CD4-positive, alpha-beta T cell (primary cell): ENCODE results near the gene FIGLA. TPM values are rescaled to one million over a fixed set of nuclear protein-coding genes. Genes with fewer than 3 reads are reported as not detected.
"Not testable (repeated sequence)": the region's sequence is repeated elsewhere in the genome, so short reads cannot be mapped to it uniquely, and the experiment has no call there.

Source experiments
- ATAC-seq: fragments of 200-7000 bp; cut with Tn5 transposase; one replicate; pipeline ENCODE4 v1.10.0; 2022; ENCODE audit warnings: mild to moderate bottlenecking; ENCODE audit not compliant: poor library complexity
- CTCF ChIA-PET: fragments of 350-600 bp; sonication (Branson Sonifier 250); formaldehyde crosslinking; loops from one replicate; lab custom pipeline; 2021; ENCODE audit warnings: antibody characterized with exemption, inconsistent platforms; lab: Charles Lee
- POLR2A ChIA-PET: fragments of 350-600 bp; sonication (Branson Sonifier 250); formaldehyde crosslinking; loops from one replicate; lab custom pipeline; 2021; ENCODE audit warnings: antibody characterized with exemption, inconsistent platforms; lab: Charles Lee
- DNase-seq, 14 experiments: peaks; one replicate each; pipeline ENCODE4 v3.0.0-alpha.2; 2013 to 2020; ENCODE audit warnings: mixed read lengths in 2 of 14
- H3K27ac ChIP-seq, 2 donors: one replicate each; pipeline versions ENCODE4 v1.5.1 to v1.7.0; 2013; ENCODE audit warnings: low read length in 2 of 2, low read depth in 1 of 2, mild to moderate bottlenecking in 1 of 2
- H3K27me3 ChIP-seq, 2 experiments: 1 replicate in 1 of 2; 2 replicates in 1 of 2; pipeline versions ENCODE4 v1.6.1 to v1.7.0; 2013; ENCODE audit warnings: low read length in 2 of 2, control low read depth in 1 of 2, mild to moderate bottlenecking in 1 of 2, moderate library complexity in 1 of 2; ENCODE audit not compliant: insufficient read depth in 2 of 2, control insufficient read depth in 1 of 2
- H3K36me3 ChIP-seq: one replicate; pipeline ENCODE4 v1.6.1; 2013; ENCODE audit warnings: low read length, control low read depth; ENCODE audit not compliant: insufficient read depth
- H3K4me1 ChIP-seq: one replicate; pipeline ENCODE4 v1.6.1; 2013; ENCODE audit warnings: low read length, control low read depth; ENCODE audit not compliant: insufficient read depth
- H3K4me3 ChIP-seq: one replicate; pipeline ENCODE4 v1.5.1; 2013; ENCODE audit warnings: mild to moderate bottlenecking, low read length, moderate library complexity
- H3K9me3 ChIP-seq, 2 experiments: 1 replicate in 1 of 2; 2 replicates in 1 of 2; pipeline versions ENCODE4 v1.6.1 to v1.7.0; 2013; ENCODE audit warnings: low read length in 2 of 2, mild to moderate bottlenecking in 2 of 2, control low read depth in 1 of 2, moderate library complexity in 1 of 2; ENCODE audit not compliant: control insufficient read depth in 1 of 2, insufficient read depth in 1 of 2
- H3K27ac Mint-ChIP-seq: one replicate; pipeline ENCODE4 v1.8.0; 2020; ENCODE audit warnings: mixed read lengths
- H3K27me3 Mint-ChIP-seq: one replicate; pipeline ENCODE4 v1.8.0; 2021; ENCODE audit warnings: mixed read lengths
- H3K36me3 Mint-ChIP-seq: one replicate; pipeline ENCODE4 v1.8.0; 2021; ENCODE audit warnings: low read depth, mixed read lengths
- H3K4me1 Mint-ChIP-seq: one replicate; pipeline ENCODE4 v1.8.0; 2021; ENCODE audit warnings: low read depth, mixed read lengths
- H3K4me3 Mint-ChIP-seq: one replicate; pipeline ENCODE4 v1.8.0; 2020; ENCODE audit warnings: mild to moderate bottlenecking, mixed read lengths
- H3K9me3 Mint-ChIP-seq: one replicate; pipeline ENCODE4 v1.8.0; 2020; ENCODE audit warnings: mixed read lengths
- intact Hi-C, 2 experiments: fragments of 100-400 bp; cut with DNase I in 1 of 2; cut with micrococcal nuclease in 1 of 2; formaldehyde crosslinking; loops; one replicate each; pipeline versions ENCODE4 v1.15.1 to v1.9.0; 2023 to 2025; cut with DNase I, micrococcal nuclease
- total RNA-seq, 174 experiments: library from RNA in 2 of 174; stranded (reverse) in 2 of 174; gene quantifications; one replicate each; pipeline ENCODE4 v1.2.3 and lab custom pipeline; 2021 to 2026
- TF ChIP-seq, protein P1 (sequence below): fragments of 200-600 bp; IDR thresholded peaks from one replicate; pipeline ENCODE4 v1.8.0; 2022; ENCODE audit warnings: antibody characterized with exemption, mild to moderate bottlenecking

Gene FIGLA
- total RNA-seq, 2 experiments from 2014 or later = not detected

DNA sequence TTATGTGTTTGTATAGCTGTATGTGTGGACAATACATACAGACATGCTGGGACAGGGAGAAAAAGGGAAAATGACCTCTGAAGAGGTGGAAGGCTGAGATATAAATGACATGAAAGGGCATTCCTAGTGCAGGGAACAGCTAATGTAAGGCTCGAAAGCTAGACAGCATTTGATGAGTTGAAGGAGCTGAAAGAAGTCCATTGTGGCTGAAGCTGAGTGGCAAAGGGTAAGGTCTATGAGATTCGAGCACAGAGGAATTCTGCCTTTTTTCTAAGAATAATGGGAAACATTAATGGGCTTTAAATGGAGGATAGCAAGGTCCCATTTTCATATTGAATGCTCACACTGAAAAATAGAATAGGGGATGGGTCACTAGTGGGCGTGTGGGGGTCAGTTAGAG, 46.0 kb downstream of the FIGLA start:
- intact Hi-C loops = no loop called here
- H3K4me3 ChIP-seq = no peak overlapping the region
- H3K36me3 Mint-ChIP-seq = peaks cover 9% of the 10 kb centered on the region
- no peak for DNase-seq
- no peaks in the 10 kb centered on the region for H3K4me1 ChIP-seq
- H3K9me3 Mint-ChIP-seq = peaks cover 3% of the 10 kb centered on the region
- no peaks in the 10 kb centered on the region for H3K27me3 Mint-ChIP-seq
- H3K27me3 ChIP-seq = no peaks in the 10 kb centered on the region
- H3K9me3 ChIP-seq = no peaks in the 10 kb centered on the region
- no peaks in the 10 kb centered on the region for H3K4me1 Mint-ChIP-seq
- no peak overlapping the region for H3K27ac Mint-ChIP-seq
- ATAC-seq = no peak
- H3K4me3 Mint-ChIP-seq = no peak overlapping the region
- H3K27ac ChIP-seq = no peak overlapping the region
- CTCF ChIA-PET = no interaction called here
- TF ChIP-seq, protein P1, sequence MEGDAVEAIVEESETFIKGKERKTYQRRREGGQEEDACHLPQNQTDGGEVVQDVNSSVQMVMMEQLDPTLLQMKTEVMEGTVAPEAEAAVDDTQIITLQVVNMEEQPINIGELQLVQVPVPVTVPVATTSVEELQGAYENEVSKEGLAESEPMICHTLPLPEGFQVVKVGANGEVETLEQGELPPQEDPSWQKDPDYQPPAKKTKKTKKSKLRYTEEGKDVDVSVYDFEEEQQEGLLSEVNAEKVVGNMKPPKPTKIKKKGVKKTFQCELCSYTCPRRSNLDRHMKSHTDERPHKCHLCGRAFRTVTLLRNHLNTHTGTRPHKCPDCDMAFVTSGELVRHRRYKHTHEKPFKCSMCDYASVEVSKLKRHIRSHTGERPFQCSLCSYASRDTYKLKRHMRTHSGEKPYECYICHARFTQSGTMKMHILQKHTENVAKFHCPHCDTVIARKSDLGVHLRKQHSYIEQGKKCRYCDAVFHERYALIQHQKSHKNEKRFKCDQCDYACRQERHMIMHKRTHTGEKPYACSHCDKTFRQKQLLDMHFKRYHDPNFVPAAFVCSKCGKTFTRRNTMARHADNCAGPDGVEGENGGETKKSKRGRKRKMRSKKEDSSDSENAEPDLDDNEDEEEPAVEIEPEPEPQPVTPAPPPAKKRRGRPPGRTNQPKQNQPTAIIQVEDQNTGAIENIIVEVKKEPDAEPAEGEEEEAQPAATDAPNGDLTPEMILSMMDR = no peak
- no peaks in the 10 kb centered on the region for H3K36me3 ChIP-seq
- POLR2A ChIA-PET = no interaction called here

DNA sequence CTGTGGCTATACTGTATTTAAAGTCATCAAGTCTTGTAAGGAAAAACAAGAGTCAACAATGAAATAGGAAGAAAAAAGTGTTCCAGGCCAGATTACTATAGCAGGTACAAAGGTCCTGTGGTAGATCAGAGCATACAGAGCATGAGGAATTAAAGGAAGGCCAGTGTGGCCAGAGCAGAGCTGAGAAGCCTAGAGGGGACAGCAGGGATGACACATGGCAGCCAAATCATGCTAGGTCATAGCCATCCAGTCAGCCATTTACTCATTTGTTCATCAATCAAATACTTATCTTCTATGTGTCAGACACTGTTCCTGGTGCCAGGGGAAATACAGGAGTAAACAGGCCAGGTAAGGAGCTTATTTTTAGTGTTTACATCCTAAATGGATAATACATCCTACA, 46.8 kb downstream of the FIGLA start:
- H3K27ac Mint-ChIP-seq = no peak overlapping the region
- Histone ChIP-seq H3K4me3 (no peak overlapping the region), H3K9me3 (no peaks in the 10 kb centered on the region), H3K27ac (no peak overlapping the region), H3K4me1 (no peaks in the 10 kb centered on the region), H3K27me3 (no peaks in the 10 kb centered on the region), H3K36me3 (no peaks in the 10 kb centered on the region)
- CTCF ChIA-PET = no interaction called here
- no peak for DNase-seq
- H3K4me1 Mint-ChIP-seq = no peaks in the 10 kb centered on the region
- peaks cover 3% of the 10 kb centered on the region for H3K9me3 Mint-ChIP-seq
- TF ChIP-seq, protein P1 = no peak
- H3K36me3 Mint-ChIP-seq = peaks cover 10% of the 10 kb centered on the region
- intact Hi-C loops = no loop called here
- H3K27me3 Mint-ChIP-seq = no peaks in the 10 kb centered on the region
- POLR2A ChIA-PET = no interaction called here
- no peak for ATAC-seq
- H3K4me3 Mint-ChIP-seq = no peak overlapping the region

DNA sequence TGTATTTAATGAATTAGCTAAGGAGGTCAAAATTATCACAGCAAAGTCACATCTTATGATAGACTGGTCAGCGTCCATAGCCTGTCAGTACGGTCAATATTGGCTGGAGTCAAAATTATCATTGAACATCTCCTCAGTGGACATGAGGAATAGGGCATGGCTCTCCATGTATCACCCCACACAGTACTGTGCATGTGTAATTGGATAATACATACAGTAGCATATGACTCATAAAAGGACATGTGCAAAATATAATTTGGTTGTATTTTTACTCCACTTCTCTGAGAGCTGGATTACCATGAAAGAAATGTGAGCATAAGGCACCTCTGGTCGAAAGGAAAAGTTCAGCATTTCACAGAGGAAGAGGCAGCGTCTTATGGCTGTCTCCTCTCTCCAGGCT, 47.4 kb downstream of the FIGLA start:
- no peaks in the 10 kb centered on the region for H3K9me3 ChIP-seq
- TF ChIP-seq, protein P1 = no peak
- no peak overlapping the region for H3K27ac Mint-ChIP-seq
- ATAC-seq (no peak), DNase-seq (no peak)
- ChIA-PET CTCF (no interaction called here), POLR2A (no interaction called here)
- no peak overlapping the region for H3K4me3 ChIP-seq
- H3K36me3 Mint-ChIP-seq = peaks cover 10% of the 10 kb centered on the region
- no peaks in the 10 kb centered on the region for H3K36me3 ChIP-seq
- intact Hi-C loops = no loop called here
- H3K4me3 Mint-ChIP-seq = no peak overlapping the region
- H3K4me1 Mint-ChIP-seq = no peaks in the 10 kb centered on the region
- peaks cover 0 to 5% of the 10 kb centered on the region in 2 experiments for H3K27me3 ChIP-seq
- no peaks in the 10 kb centered on the region for H3K27me3 Mint-ChIP-seq
- no peak overlapping the region for H3K27ac ChIP-seq
- H3K9me3 Mint-ChIP-seq = peaks cover 3% of the 10 kb centered on the region
- no peaks in the 10 kb centered on the region for H3K4me1 ChIP-seq

DNA sequence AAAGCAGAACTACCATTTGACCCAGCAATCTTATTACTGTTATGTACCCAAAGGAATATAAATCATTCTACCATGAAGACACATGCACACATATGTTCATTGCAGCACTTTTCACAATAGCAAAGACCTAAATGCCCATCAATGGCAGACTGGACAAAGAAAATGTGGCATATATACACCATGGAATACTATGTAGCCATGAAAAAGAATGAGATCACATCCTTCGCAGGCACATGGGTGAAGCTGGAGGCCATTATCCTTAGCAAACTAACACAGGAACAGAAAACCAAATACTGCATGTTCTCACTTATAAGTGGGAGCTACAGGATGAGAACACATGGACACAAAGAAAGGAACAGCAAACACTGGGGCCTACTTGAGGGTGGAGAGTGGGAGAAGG, 51.0 kb downstream of the FIGLA start:
- H3K36me3 Mint-ChIP-seq, CTCF ChIA-PET, H3K27me3 Mint-ChIP-seq, intact Hi-C loops, ATAC-seq, H3K27me3 ChIP-seq, H3K9me3 Mint-ChIP-seq, H3K27ac ChIP-seq, H3K36me3 ChIP-seq, H3K4me1 Mint-ChIP-seq, H3K9me3 ChIP-seq, DNase-seq, H3K4me3 ChIP-seq, H3K4me1 ChIP-seq, H3K4me3 Mint-ChIP-seq, H3K27ac Mint-ChIP-seq: not testable (repeated sequence)
- POLR2A ChIA-PET = interaction anchor here (0.7 kb wide), 1 partner anchor 98 kb away, joined by 3 read pairs; no protein-coding TSS in a partner anchor
